GM23338 (cell line): ENCODE data around the gene SH3D19. TPM values are rescaled to one million over a fixed set of nuclear protein-coding genes. Genes with fewer than 3 reads are reported as not detected.

ENCODE experiments used
- ATAC-seq: fragments of 200-7000 bp; cut with Tn5 transposase; 3 replicates; pipeline ENCODE4 v1.9.1; 2020
- DNase-seq: peaks from one replicate; pipeline ENCODE4 v3.0.0-alpha.2; 2015; ENCODE audit warnings: low spot score
- H2AFZ ChIP-seq: fragments of 200-600 bp; sonication (generic); 2 replicates; pipeline ENCODE4 v1.8.0; 2016; ENCODE audit warnings: antibody characterized with exemption, mild to moderate bottlenecking, moderate library complexity
- H3F3A ChIP-seq: fragments of 200-600 bp; sonication (generic); replicated peaks from 2 replicates; pipeline ENCODE4 v1.8.0; 2017; ENCODE audit warnings: antibody characterized with exemption, mixed run types, low read depth
- H3K27ac ChIP-seq: fragments of 200-600 bp; sonication (generic); 2 replicates; pipeline ENCODE4 v1.6.1; 2016; ENCODE audit warnings: low read depth
- H3K27me3 ChIP-seq: fragments of 200-600 bp; sonication (generic); 2 replicates; pipeline ENCODE4 v1.8.0; 2016; ENCODE audit warnings: mild to moderate bottlenecking, mixed run types, moderate library complexity; ENCODE audit not compliant: insufficient read depth
- H3K36me3 ChIP-seq: fragments of 200-600 bp; sonication (generic); 2 replicates; pipeline ENCODE4 v1.8.0; 2016; ENCODE audit warnings: mild to moderate bottlenecking; ENCODE audit not compliant: insufficient read depth
- H3K4me1 ChIP-seq: fragments of 200-600 bp; sonication (generic); 2 replicates; pipeline ENCODE4 v1.8.0; 2016; ENCODE audit warnings: mild to moderate bottlenecking, moderate library complexity; ENCODE audit not compliant: insufficient read depth
- H3K4me2 ChIP-seq: fragments of 200-600 bp; sonication (generic); 2 replicates; pipeline ENCODE4 v1.7.1; 2017; ENCODE audit warnings: mixed run types
- H3K4me3 ChIP-seq: fragments of 200-600 bp; sonication (generic); 2 replicates; pipeline ENCODE4 v1.6.1; 2016; ENCODE audit warnings: mixed run types
- H3K79me2 ChIP-seq: fragments of 200-600 bp; sonication (generic); replicated peaks from 2 replicates; pipeline ENCODE4 v1.8.0; 2017; ENCODE audit warnings: mild to moderate bottlenecking; ENCODE audit not compliant: insufficient read depth
- H3K9me2 ChIP-seq: fragments of 200-600 bp; sonication (generic); 2 replicates; pipeline ENCODE4 v1.8.0; 2017; ENCODE audit not compliant: insufficient read depth
- H4K20me1 ChIP-seq: fragments of 200-600 bp; sonication (generic); replicated peaks from 2 replicates; pipeline ENCODE4 v1.8.0; 2017; ENCODE audit warnings: mild to moderate bottlenecking; ENCODE audit not compliant: insufficient read depth
- H3K27ac Mint-ChIP-seq: 2 replicates; pipeline ENCODE4 v1.8.0; 2020; ENCODE audit warnings: inconsistent platforms, mild to moderate bottlenecking, moderate library complexity, mixed read lengths
- H3K27me3 Mint-ChIP-seq: 3 replicates; pipeline ENCODE4 v1.8.0; 2022; ENCODE audit warnings: low read depth, mild to moderate bottlenecking, moderate library complexity, mixed read lengths, inconsistent platforms; ENCODE audit not compliant: insufficient read depth, poor library complexity
- H3K36me3 Mint-ChIP-seq: 3 replicates; pipeline ENCODE4 v1.8.0; 2021; ENCODE audit warnings: low read depth, mild to moderate bottlenecking, inconsistent platforms, moderate library complexity, mixed read lengths
- H3K4me1 Mint-ChIP-seq: 3 replicates; pipeline ENCODE4 v1.8.0; 2020; ENCODE audit warnings: mild to moderate bottlenecking, inconsistent platforms, mixed read lengths
- H3K4me3 Mint-ChIP-seq: 3 replicates; pipeline ENCODE4 v1.8.0; 2021; ENCODE audit warnings: moderate library complexity, mild to moderate bottlenecking, inconsistent platforms, mixed read lengths
- H3K9me3 Mint-ChIP-seq: 3 replicates; pipeline ENCODE4 v1.8.0; 2020; ENCODE audit warnings: moderate library complexity, mild to moderate bottlenecking, inconsistent platforms, mixed read lengths
- JUNB ChIP-seq: IDR thresholded peaks from one replicate; pipeline ENCODE4 v1.6.1; 2016; ENCODE audit warnings: antibody characterized with exemption; ENCODE audit not compliant: unreplicated experiment
- NANOG ChIP-seq: IDR thresholded peaks from 2 replicates; pipeline ENCODE4 v1.6.1; 2016; ENCODE audit warnings: antibody characterized with exemption, borderline replicate concordance
- POLR2AphosphoS5 ChIP-seq: IDR thresholded peaks from 2 replicates; pipeline ENCODE4 v1.6.1; 2016; ENCODE audit warnings: antibody characterized with exemption, low read depth
- REST ChIP-seq: IDR thresholded peaks from one replicate; pipeline ENCODE4 v1.6.1; 2018; ENCODE audit warnings: antibody characterized with exemption; ENCODE audit not compliant: unreplicated experiment
- STAT1 ChIP-seq: IDR thresholded peaks from one replicate; pipeline ENCODE4 v1.6.1; 2016; ENCODE audit warnings: antibody characterized with exemption; ENCODE audit not compliant: unreplicated experiment
- polyA plus RNA-seq: library from polyadenylated mRNA; unstranded; fragments of >200 nt; fragmentation: Nextera tagmentation; extraction: Ambion mirVana; gene quantifications from 2 replicates; pipeline ENCODE4 v1.2.1, GENCODE V29; 2016
- total RNA-seq: library from RNA; depleted of rRNA; stranded (reverse); fragments of >200 nt; shearing (Covaris generic); gene quantifications from 2 replicates; pipeline ENCODE4 v1.2.3, GENCODE V29; 2014
- TF ChIP-seq, protein P1 (sequence below): fragments of 250-450 bp; sonication (Bioruptor Pico); IDR thresholded peaks from 2 replicates; pipeline ENCODE4 v1.5.0; 2020; ENCODE audit warnings: mild to moderate bottlenecking, moderate library complexity
- TF ChIP-seq, protein P2 (sequence below), 2 experiments: fragments of 200-600 bp in 1 of 2; sonication (generic) in 1 of 2; conservative IDR thresholded peaks; 2 replicates each; pipeline versions ENCODE4 v1.5.1 to v1.6.1; 2016 to 2017; ENCODE audit warnings: antibody characterized with exemption in 2 of 2, low read depth in 2 of 2, mild to moderate bottlenecking in 2 of 2, moderate library complexity in 1 of 2

Gene SH3D19
- total and polyA plus RNA-seq, 2 experiments from 2014 or later: 25.3 to 57.4 TPM

GRCh38 chr4:151267104-151267503 lies 58.3 kb downstream of the SH3D19 start (continued):
- TF ChIP-seq, protein P1, sequence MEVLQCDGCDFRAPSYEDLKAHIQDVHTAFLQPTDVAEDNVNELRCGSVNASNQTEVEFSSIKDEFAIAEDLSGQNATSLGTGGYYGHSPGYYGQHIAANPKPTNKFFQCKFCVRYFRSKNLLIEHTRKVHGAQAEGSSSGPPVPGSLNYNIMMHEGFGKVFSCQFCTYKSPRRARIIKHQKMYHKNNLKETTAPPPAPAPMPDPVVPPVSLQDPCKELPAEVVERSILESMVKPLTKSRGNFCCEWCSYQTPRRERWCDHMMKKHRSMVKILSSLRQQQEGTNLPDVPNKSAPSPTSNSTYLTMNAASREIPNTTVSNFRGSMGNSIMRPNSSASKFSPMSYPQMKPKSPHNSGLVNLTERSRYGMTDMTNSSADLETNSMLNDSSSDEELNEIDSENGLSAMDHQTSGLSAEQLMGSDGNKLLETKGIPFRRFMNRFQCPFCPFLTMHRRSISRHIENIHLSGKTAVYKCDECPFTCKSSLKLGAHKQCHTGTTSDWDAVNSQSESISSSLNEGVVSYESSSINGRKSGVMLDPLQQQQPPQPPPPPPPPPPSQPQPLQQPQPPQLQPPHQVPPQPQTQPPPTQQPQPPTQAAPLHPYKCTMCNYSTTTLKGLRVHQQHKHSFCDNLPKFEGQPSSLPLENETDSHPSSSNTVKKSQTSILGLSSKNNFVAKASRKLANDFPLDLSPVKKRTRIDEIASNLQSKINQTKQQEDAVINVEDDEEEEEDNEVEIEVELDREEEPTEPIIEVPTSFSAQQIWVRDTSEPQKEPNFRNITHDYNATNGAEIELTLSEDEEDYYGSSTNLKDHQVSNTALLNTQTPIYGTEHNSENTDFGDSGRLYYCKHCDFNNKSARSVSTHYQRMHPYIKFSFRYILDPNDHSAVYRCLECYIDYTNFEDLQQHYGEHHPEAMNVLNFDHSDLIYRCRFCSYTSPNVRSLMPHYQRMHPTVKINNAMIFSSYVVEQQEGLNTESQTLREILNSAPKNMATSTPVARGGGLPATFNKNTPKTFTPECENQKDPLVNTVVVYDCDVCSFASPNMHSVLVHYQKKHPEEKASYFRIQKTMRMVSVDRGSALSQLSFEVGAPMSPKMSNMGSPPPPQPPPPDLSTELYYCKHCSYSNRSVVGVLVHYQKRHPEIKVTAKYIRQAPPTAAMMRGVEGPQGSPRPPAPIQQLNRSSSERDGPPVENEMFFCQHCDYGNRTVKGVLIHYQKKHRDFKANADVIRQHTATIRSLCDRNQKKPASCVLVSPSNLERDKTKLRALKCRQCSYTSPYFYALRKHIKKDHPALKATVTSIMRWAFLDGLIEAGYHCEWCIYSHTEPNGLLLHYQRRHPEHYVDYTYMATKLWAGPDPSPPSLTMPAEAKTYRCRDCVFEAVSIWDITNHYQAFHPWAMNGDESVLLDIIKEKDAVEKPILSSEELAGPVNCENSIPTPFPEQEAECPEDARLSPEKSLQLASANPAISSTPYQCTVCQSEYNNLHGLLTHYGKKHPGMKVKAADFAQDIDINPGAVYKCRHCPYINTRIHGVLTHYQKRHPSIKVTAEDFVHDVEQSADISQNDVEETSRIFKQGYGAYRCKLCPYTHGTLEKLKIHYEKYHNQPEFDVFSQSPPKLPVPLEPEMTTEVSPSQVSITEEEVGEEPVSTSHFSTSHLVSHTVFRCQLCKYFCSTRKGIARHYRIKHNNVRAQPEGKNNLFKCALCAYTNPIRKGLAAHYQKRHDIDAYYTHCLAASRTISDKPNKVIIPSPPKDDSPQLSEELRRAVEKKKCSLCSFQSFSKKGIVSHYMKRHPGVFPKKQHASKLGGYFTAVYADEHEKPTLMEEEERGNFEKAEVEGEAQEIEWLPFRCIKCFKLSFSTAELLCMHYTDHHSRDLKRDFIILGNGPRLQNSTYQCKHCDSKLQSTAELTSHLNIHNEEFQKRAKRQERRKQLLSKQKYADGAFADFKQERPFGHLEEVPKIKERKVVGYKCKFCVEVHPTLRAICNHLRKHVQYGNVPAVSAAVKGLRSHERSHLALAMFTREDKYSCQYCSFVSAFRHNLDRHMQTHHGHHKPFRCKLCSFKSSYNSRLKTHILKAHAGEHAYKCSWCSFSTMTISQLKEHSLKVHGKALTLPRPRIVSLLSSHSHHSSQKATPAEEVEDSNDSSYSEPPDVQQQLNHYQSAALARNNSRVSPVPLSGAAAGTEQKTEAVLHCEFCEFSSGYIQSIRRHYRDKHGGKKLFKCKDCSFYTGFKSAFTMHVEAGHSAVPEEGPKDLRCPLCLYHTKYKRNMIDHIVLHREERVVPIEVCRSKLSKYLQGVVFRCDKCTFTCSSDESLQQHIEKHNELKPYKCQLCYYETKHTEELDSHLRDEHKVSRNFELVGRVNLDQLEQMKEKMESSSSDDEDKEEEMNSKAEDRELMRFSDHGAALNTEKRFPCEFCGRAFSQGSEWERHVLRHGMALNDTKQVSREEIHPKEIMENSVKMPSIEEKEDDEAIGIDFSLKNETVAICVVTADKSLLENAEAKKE (CRISPR knock-in tag): no peak
- TF ChIP-seq STAT1 (no peak), NANOG (no peak)

DNA sequence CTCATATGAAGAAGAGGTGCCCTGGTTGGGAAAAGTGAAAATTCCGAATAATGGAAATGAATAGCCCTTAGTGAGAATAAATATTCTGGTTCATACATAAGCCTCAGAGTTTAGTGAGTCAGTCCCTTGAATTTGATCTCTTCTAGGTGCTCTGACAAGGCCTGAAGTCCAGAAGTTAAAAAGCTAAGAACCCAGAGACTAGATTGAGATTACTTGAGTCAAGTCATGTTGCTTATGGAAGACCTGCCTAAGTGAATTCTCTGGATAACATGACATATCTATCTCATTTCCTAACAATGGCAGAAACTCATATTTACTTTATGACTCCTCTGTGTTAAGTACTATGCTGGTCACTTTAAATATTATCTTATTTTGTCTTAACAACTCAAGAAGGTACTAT lies 58.9 kb downstream of the SH3D19 start:
- H3K27ac ChIP-seq: 0 out of 2 replicates have a peak overlapping the region, but pooled peaks have one; percentile 7
- H3K36me3 Mint-ChIP-seq: peaks cover 24% of the 10 kb centered on the region
- H3K4me3 ChIP-seq: no peak overlapping the region
- no peaks in the 10 kb centered on the region for H3K27me3 ChIP-seq
- ATAC-seq (no peak), DNase-seq (no peak)
- H3K4me3 Mint-ChIP-seq: no peak overlapping the region
- H3K36me3 ChIP-seq: no peaks in the 10 kb centered on the region
- no peaks in the 10 kb centered on the region for H3F3A ChIP-seq
- no peak overlapping the region for H3K4me2 ChIP-seq
- peaks cover 2% of the 10 kb centered on the region; the same call in 1 of the 3 replicates for H3K4me1 Mint-ChIP-seq
- no peak overlapping the region for H2AFZ ChIP-seq
- peaks cover 76% of the 10 kb centered on the region for H3K79me2 ChIP-seq
- H3K4me1 ChIP-seq: no peaks in the 10 kb centered on the region
- TF ChIP-seq REST (no peak), POLR2AphosphoS5 (no peak), JUNB (no peak)
- TF ChIP-seq, protein P2, sequence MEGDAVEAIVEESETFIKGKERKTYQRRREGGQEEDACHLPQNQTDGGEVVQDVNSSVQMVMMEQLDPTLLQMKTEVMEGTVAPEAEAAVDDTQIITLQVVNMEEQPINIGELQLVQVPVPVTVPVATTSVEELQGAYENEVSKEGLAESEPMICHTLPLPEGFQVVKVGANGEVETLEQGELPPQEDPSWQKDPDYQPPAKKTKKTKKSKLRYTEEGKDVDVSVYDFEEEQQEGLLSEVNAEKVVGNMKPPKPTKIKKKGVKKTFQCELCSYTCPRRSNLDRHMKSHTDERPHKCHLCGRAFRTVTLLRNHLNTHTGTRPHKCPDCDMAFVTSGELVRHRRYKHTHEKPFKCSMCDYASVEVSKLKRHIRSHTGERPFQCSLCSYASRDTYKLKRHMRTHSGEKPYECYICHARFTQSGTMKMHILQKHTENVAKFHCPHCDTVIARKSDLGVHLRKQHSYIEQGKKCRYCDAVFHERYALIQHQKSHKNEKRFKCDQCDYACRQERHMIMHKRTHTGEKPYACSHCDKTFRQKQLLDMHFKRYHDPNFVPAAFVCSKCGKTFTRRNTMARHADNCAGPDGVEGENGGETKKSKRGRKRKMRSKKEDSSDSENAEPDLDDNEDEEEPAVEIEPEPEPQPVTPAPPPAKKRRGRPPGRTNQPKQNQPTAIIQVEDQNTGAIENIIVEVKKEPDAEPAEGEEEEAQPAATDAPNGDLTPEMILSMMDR (conservative IDR thresholded peaks at IDR 0.05; ENCODE audit: low read depth in 2 of 2): no peak
- peaks cover 1% of the 10 kb centered on the region for H3K27me3 Mint-ChIP-seq
- H3K9me3 Mint-ChIP-seq: no peaks in the 10 kb centered on the region; the same call in 2 of the 3 replicates
- H4K20me1 ChIP-seq: peaks cover 13% of the 10 kb centered on the region
- no peaks in the 10 kb centered on the region for H3K9me2 ChIP-seq
- no peak overlapping the region for H3K27ac Mint-ChIP-seq
